ENCODE results near the gene TINAGL1. TPM values are rescaled to one million over a fixed set of nuclear protein-coding genes. Genes with fewer than 3 reads are reported as not detected.

Gene TINAGL1
- total RNA-seq (2022; extraction: Qiagen RNA extraction): 0.31 to 0.72 TPM (median 0.55 TPM) in 5 replicates

GRCh38 chr1:31576201-31576669 lies at the start of gene TINAGL1:
Gene TINAGL1 (plus strand): TSS chr1:31576515. CDS start chr1:31577149, 634 bp downstream.

GRCh38 chr1:31617218-31617915 lies 41.1 kb downstream of the TINAGL1 start, which contains the start of gene HCRTR1:
Gene HCRTR1 (plus strand): TSS chr1:31617689. CDS start chr1:31619193, 1,504 bp downstream.

Other genes starting within 250 kb of the TINAGL1 start
- gene FABP3, start 203.4 kb upstream of the TINAGL1 start, total RNA-seq (2022; extraction: Qiagen RNA extraction): not detected in 5 replicates
- 18.8 to 32.8 TPM (median 29.6 TPM) in 5 replicates for gene SERINC2, start 163.3 kb upstream of the TINAGL1 start, total RNA-seq (2022; extraction: Qiagen RNA extraction)
- gene HCRTR1, start 41.2 kb downstream of the TINAGL1 start, total RNA-seq (2022; extraction: Qiagen RNA extraction): 0.09 TPM in 1 of 5 replicates, not detected in the others
- gene PEF1, start 68.4 kb downstream of the TINAGL1 start, total RNA-seq (2022; extraction: Qiagen RNA extraction): 43.2 to 46.6 TPM (median 45.3 TPM) in 5 replicates
- gene COL16A1, start 127.5 kb downstream of the TINAGL1 start, total RNA-seq (2022; extraction: Qiagen RNA extraction): 2.8 to 4.5 TPM (median 4.1 TPM) in 5 replicates
- 4.0 to 5.1 TPM (median 4.6 TPM) in 5 replicates for gene ADGRB2, start 187.8 kb downstream of the TINAGL1 start, total RNA-seq (2022; extraction: Qiagen RNA extraction)
- gene SPOCD1, start 239.5 kb downstream of the TINAGL1 start, total RNA-seq (2022; extraction: Qiagen RNA extraction): 3.3 to 4.8 TPM (median 3.9 TPM) in 5 replicates

Data from A549 treated with AZD2906 at 1 μM for 4 hours (cell line).